Endometrial microvascular endothelial cells (primary cell): ENCODE results near the gene C19orf47. TPM values are rescaled to one million over a fixed set of nuclear protein-coding genes. Genes with fewer than 3 reads are reported as not detected.

Experiments
- in situ Hi-C: cut with HindIII; loops from 2 replicates; pipeline ENCODE4 v1.10.0; 2017; ENCODE audit warnings: low sequenced_read_pairs, low pct_unique_long_range_greater_than_20kb; ENCODE audit errors: inconsistent ontology term
- total RNA-seq: library from RNA; depleted of rRNA; stranded (reverse); fragments of >200 nt; gene quantifications from one replicate; pipeline ENCODE4 v1.2.3, GENCODE V29; 2015; ENCODE audit errors: inconsistent ontology term

Gene C19orf47
- total RNA-seq, 1 donor from 2014 or later: 14.3 TPM

GRCh38 chr19:40274585-40275544 lies 73.3 kb downstream of the C19orf47 start:
- in situ Hi-C loops: no loop called here

- in situ Hi-C loops: no loop called here
These were observed 74.5 kb downstream of the C19orf47 start for GRCh38 chr19:40273469-40274360.

GRCh38 chr19:40272261-40272660 lies 75.9 kb downstream of the C19orf47 start:
- in situ Hi-C loops: no loop called here

- in situ Hi-C loops: no loop called here
These were observed 76.5 kb downstream of the C19orf47 start for GRCh38 chr19:40271706-40272105.

GRCh38 chr19:40270362-40271089 lies 77.7 kb downstream of the C19orf47 start:
- in situ Hi-C loops: no loop called here

Other genes starting within 250 kb of the C19orf47 start
- gene MAP3K10, start 157.0 kb downstream of the C19orf47 start, total RNA-seq: 5.4 TPM
- gene TTC9B, start 130.0 kb downstream of the C19orf47 start, total RNA-seq: not detected
- gene CCNP, start 121.7 kb downstream of the C19orf47 start, total RNA-seq: not detected
- 26.2 TPM for gene AKT2, start 63.1 kb downstream of the C19orf47 start, total RNA-seq
- 404 TPM for gene PLD3, start 298 bp upstream of the C19orf47 start, total RNA-seq
- gene HIPK4, start 41.8 kb upstream of the C19orf47 start, total RNA-seq: 0.09 TPM
- gene PRX, start 65.0 kb upstream of the C19orf47 start, total RNA-seq: 2.8 TPM
- 23.0 TPM for gene SERTAD1, start 77.6 kb upstream of the C19orf47 start, total RNA-seq
- gene SERTAD3, start 95.9 kb upstream of the C19orf47 start, total RNA-seq: 27.0 TPM
- 66.3 TPM for gene BLVRB, start 117.3 kb upstream of the C19orf47 start, total RNA-seq
- not detected for gene SPTBN4, start 118.6 kb upstream of the C19orf47 start, total RNA-seq
- 107 TPM for gene SHKBP1, start 228.5 kb upstream of the C19orf47 start, total RNA-seq